H9 (cell line): ENCODE results near the gene DMBT1. TPM values are rescaled to one million over a fixed set of nuclear protein-coding genes. Genes with fewer than 3 reads are reported as not detected.

ENCODE experiments used
- DNase-seq: peaks from one replicate; pipeline ENCODE4 v3.0.0-alpha.2; 2017
- H2AFZ ChIP-seq: one replicate; pipeline ENCODE4 v1.6.1; 2013; ENCODE audit warnings: mild to moderate bottlenecking, low read length, control low read depth, moderate library complexity
- H2AK5ac ChIP-seq: 2 replicates; pipeline ENCODE4 v1.6.1; 2013; ENCODE audit warnings: low read length, control low read depth, mixed read lengths; ENCODE audit not compliant: insufficient read length
- H2BK120ac ChIP-seq: one replicate; pipeline ENCODE4 v1.6.1; 2013; ENCODE audit warnings: low read depth, mild to moderate bottlenecking, low read length, control low read depth, inconsistent platforms; ENCODE audit not compliant: poor library complexity, severe bottlenecking
- H2BK12ac ChIP-seq: 2 replicates; pipeline ENCODE4 v1.6.1; 2013; ENCODE audit warnings: low read length, control low read depth, mixed read lengths, low read depth; ENCODE audit not compliant: insufficient read length
- H2BK15ac ChIP-seq: 2 replicates; pipeline ENCODE4 v1.6.1; 2013; ENCODE audit warnings: low read depth, low read length, control low read depth
- H2BK20ac ChIP-seq: one replicate; pipeline ENCODE4 v1.6.1; 2013; ENCODE audit warnings: low read depth, mild to moderate bottlenecking, low read length, control low read depth, inconsistent platforms; ENCODE audit not compliant: poor library complexity, severe bottlenecking
- H2BK5ac ChIP-seq: 2 replicates; pipeline ENCODE4 v1.6.1; 2013; ENCODE audit warnings: low read length, control low read depth, mixed read lengths; ENCODE audit not compliant: insufficient read length
- H3K14ac ChIP-seq: 2 replicates; pipeline ENCODE4 v1.6.1; 2013; ENCODE audit warnings: low read length, control low read depth; ENCODE audit not compliant: insufficient read depth
- H3K18ac ChIP-seq: 2 replicates; pipeline ENCODE4 v1.6.1; 2013; ENCODE audit warnings: low read depth, mild to moderate bottlenecking, mixed read lengths, low read length, control low read depth; ENCODE audit not compliant: insufficient read length
- H3K23ac ChIP-seq: 2 replicates; pipeline ENCODE4 v1.6.1; 2013; ENCODE audit warnings: low read length, control low read depth, mixed read lengths, low read depth; ENCODE audit not compliant: insufficient read length
- H3K23me2 ChIP-seq: 2 replicates; pipeline ENCODE4 v1.6.1; 2013; ENCODE audit warnings: low read depth, mild to moderate bottlenecking, mixed read lengths, low read length, control low read depth; ENCODE audit not compliant: insufficient read length, poor library complexity, severe bottlenecking
- H3K27ac ChIP-seq: 2 replicates; pipeline ENCODE4 v1.5.1; 2013; ENCODE audit warnings: low read length, control low read depth, mixed read lengths, low read depth; ENCODE audit not compliant: insufficient read length
- H3K27me3 ChIP-seq: 2 replicates; pipeline ENCODE4 v1.6.1; 2013; ENCODE audit warnings: low read length, control low read depth, inconsistent platforms; ENCODE audit not compliant: insufficient read depth
- H3K4ac ChIP-seq: 2 replicates; pipeline ENCODE4 v1.6.1; 2013; ENCODE audit warnings: low read depth, mild to moderate bottlenecking, control low read depth, inconsistent platforms, low read length, moderate library complexity
- H3K4me1 ChIP-seq: 2 replicates; pipeline ENCODE4 v1.6.1; 2013; ENCODE audit warnings: low read length, control low read depth, inconsistent platforms; ENCODE audit not compliant: insufficient read depth
- H3K4me2 ChIP-seq: 2 replicates; pipeline ENCODE4 v1.6.1; 2013; ENCODE audit warnings: low read length, control low read depth, mixed read lengths; ENCODE audit not compliant: insufficient read length, insufficient read depth
- H3K56ac ChIP-seq: 2 replicates; pipeline ENCODE4 v1.6.1; 2013; ENCODE audit warnings: low read depth, mild to moderate bottlenecking, mixed read lengths, low read length, control low read depth; ENCODE audit not compliant: insufficient read length
- H3K79me1 ChIP-seq: 2 replicates; pipeline ENCODE4 v1.6.1; 2013; ENCODE audit warnings: low read depth, mild to moderate bottlenecking, moderate library complexity, low read length, control low read depth, inconsistent platforms; ENCODE audit not compliant: insufficient read depth, poor library complexity, severe bottlenecking
- H3K79me2 ChIP-seq: 2 replicates; pipeline ENCODE4 v1.6.1; 2013; ENCODE audit warnings: low read length, control low read depth, inconsistent platforms; ENCODE audit not compliant: insufficient read depth
- H3K9ac ChIP-seq: 2 replicates; pipeline ENCODE4 v1.6.1; 2013; ENCODE audit warnings: low read length, control low read depth, mixed read lengths; ENCODE audit not compliant: insufficient read length; ENCODE audit errors: extremely low read depth
- H3K9me3 ChIP-seq: one replicate; pipeline ENCODE4 v1.6.1; 2013; ENCODE audit warnings: low read depth, low read length, inconsistent platforms; ENCODE audit not compliant: control insufficient read depth
- H3T11ph ChIP-seq: one replicate; pipeline ENCODE4 v1.6.1; 2013; ENCODE audit warnings: mild to moderate bottlenecking, low read length, control low read depth, inconsistent platforms
- H4K20me1 ChIP-seq: one replicate; pipeline ENCODE4 v1.6.1; 2013; ENCODE audit not compliant: control insufficient read depth, insufficient read length, insufficient read depth
- H4K5ac ChIP-seq: 2 replicates; pipeline ENCODE4 v1.6.1; 2013; ENCODE audit warnings: low read depth, mild to moderate bottlenecking, mixed read lengths, low read length, control low read depth; ENCODE audit not compliant: insufficient read length
- H4K8ac ChIP-seq: replicated peaks from 2 replicates; pipeline ENCODE4 v1.6.1; 2013; ENCODE audit warnings: low read length, control low read depth, mixed read lengths, low read depth; ENCODE audit not compliant: insufficient read length
- H4K91ac ChIP-seq: 2 replicates; pipeline ENCODE4 v1.6.1; 2013; ENCODE audit warnings: low read depth, mild to moderate bottlenecking, moderate library complexity, mixed read lengths, low read length, control low read depth; ENCODE audit not compliant: insufficient read length
- H3K27ac Mint-ChIP-seq, 3 experiments: 2 replicates in 2 of 3; 3 replicates in 1 of 3; pipeline ENCODE4 v1.8.0; 2020 to 2021; ENCODE audit warnings: mixed read lengths in 3 of 3, mild to moderate bottlenecking in 1 of 3, moderate library complexity in 1 of 3
- H3K27me3 Mint-ChIP-seq: 2 replicates; pipeline ENCODE4 v1.8.0; 2021; ENCODE audit warnings: low read depth, mild to moderate bottlenecking, moderate library complexity, mixed read lengths
- H3K36me3 Mint-ChIP-seq, 3 experiments: 2 replicates in 2 of 3; 3 replicates in 1 of 3; pipeline ENCODE4 v1.8.0; 2020 to 2021; ENCODE audit warnings: low read depth in 3 of 3, mixed read lengths in 3 of 3; ENCODE audit not compliant: insufficient read depth in 1 of 3
- H3K4me1 Mint-ChIP-seq, 2 experiments: 2 replicates each; pipeline ENCODE4 v1.8.0; 2020; ENCODE audit warnings: mixed read lengths in 2 of 2
- H3K4me3 Mint-ChIP-seq, 2 experiments: 2 replicates in 1 of 2; 3 replicates in 1 of 2; pipeline ENCODE4 v1.8.0; 2020 to 2021; ENCODE audit warnings: mild to moderate bottlenecking in 2 of 2, mixed read lengths in 2 of 2, moderate library complexity in 1 of 2
- H3K9me3 Mint-ChIP-seq, 2 experiments: 2 replicates in 1 of 2; 3 replicates in 1 of 2; pipeline ENCODE4 v1.8.0; 2020; ENCODE audit warnings: mild to moderate bottlenecking in 2 of 2, mixed read lengths in 2 of 2, moderate library complexity in 1 of 2
- WGBS: extraction: QIAGEN DNeasy Blood & Tissue Kit; methylation state at CpG from one replicate; pipeline ENCODE4 v1.1.7; 2013; ENCODE audit warnings: missing lambda C conversion rate, low lambda C conversion rate, mixed read lengths; ENCODE audit not compliant: insufficient read length; ENCODE audit errors: extremely low coverage; 5-methylcytosine and 5-hydroxymethylcytosine counted together
- total RNA-seq: library from RNA; stranded (reverse); gene quantifications from 2 replicates; pipeline ENCODE4 v1.2.1, GENCODE V29; 2021
- TF ChIP-seq, protein P1 (sequence below): fragments of 200-600 bp; sonication (generic); conservative IDR thresholded peaks from 3 replicates; pipeline ENCODE4 v1.8.0; 2021; ENCODE audit warnings: antibody characterized with exemption, mild to moderate bottlenecking

DMBT1 gene
- total RNA-seq, 1 experiment from 2014 or later = 0.04 TPM

DNA sequence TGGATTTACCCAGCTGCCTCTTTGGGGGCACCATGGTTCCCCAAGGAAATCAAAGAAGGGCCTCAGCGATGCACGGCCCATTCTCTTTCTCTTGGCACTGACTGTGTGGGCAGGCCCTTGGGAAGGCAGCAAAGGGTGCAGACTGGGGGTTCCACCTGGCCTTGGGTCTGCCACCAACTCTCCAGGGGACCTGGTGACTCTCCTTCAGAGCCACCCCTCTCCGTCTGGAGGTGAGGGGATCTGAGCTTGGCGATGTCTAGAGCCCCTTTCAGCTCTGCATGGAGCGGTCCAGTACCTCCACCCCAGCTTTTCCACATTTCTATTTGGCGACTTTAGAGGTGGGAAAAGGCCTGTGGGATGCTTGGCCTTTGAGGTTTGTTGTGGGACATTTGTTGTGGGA, 70.0 kb downstream of the DMBT1 start:
- TF ChIP-seq, protein P1, sequence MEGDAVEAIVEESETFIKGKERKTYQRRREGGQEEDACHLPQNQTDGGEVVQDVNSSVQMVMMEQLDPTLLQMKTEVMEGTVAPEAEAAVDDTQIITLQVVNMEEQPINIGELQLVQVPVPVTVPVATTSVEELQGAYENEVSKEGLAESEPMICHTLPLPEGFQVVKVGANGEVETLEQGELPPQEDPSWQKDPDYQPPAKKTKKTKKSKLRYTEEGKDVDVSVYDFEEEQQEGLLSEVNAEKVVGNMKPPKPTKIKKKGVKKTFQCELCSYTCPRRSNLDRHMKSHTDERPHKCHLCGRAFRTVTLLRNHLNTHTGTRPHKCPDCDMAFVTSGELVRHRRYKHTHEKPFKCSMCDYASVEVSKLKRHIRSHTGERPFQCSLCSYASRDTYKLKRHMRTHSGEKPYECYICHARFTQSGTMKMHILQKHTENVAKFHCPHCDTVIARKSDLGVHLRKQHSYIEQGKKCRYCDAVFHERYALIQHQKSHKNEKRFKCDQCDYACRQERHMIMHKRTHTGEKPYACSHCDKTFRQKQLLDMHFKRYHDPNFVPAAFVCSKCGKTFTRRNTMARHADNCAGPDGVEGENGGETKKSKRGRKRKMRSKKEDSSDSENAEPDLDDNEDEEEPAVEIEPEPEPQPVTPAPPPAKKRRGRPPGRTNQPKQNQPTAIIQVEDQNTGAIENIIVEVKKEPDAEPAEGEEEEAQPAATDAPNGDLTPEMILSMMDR = no peak
- H3K36me3 Mint-ChIP-seq = no peaks in the 10 kb centered on the region; a peak in 2 of 7 replicates
- no CpG with 5 or more reads among the region's 6 CpGs for WGBS

More for the DNA sequence above, 70.0 kb downstream of the DMBT1 start:
- no peaks in the 10 kb centered on the region; the same call in none of the 2 replicates for H3K27me3 Mint-ChIP-seq
- Histone ChIP-seq H2BK120ac (no peak overlapping the region), H3K14ac (no peak overlapping the region), H2BK12ac (no peak overlapping the region), H3K4me2 (no peak overlapping the region), H4K91ac (no peak overlapping the region), H3K79me1 (no peaks in the 10 kb centered on the region), H2BK15ac (no peak overlapping the region), H4K5ac (no peak overlapping the region), H3K23ac (no peak overlapping the region), H3K9ac (no peak overlapping the region), H3K27ac (no peak overlapping the region), H2BK5ac (no peak overlapping the region), H3K23me2 (no peaks in the 10 kb centered on the region), H3K4me1 (no peaks in the 10 kb centered on the region), H3K18ac (no peak overlapping the region), H3T11ph (no peak overlapping the region), H4K8ac (no peak overlapping the region), H2BK20ac (no peak overlapping the region), H3K79me2 (no peaks in the 10 kb centered on the region), H3K56ac (no peak overlapping the region), H3K9me3 (no peaks in the 10 kb centered on the region), H3K27me3 (no peaks in the 10 kb centered on the region), H3K4ac (no peak overlapping the region), H2AK5ac (no peak overlapping the region), H2AFZ (no peak overlapping the region), H4K20me1 (no peaks in the 10 kb centered on the region)
- H3K4me3 Mint-ChIP-seq = no peak overlapping the region
- H3K27ac Mint-ChIP-seq = no peak overlapping the region
- H3K4me1 Mint-ChIP-seq = peaks cover 7 to 9% of the 10 kb centered on the region in 2 experiments
- no peaks in the 10 kb centered on the region for H3K9me3 Mint-ChIP-seq
- no peak for DNase-seq
